ENCODE measurements around the gene GOLGA6L10.
"Not testable (repeated sequence)": the region's sequence is repeated elsewhere in the genome, so short reads cannot be mapped to it uniquely, and the experiment has no call there.

GOLGA6L10 gene

DNA sequence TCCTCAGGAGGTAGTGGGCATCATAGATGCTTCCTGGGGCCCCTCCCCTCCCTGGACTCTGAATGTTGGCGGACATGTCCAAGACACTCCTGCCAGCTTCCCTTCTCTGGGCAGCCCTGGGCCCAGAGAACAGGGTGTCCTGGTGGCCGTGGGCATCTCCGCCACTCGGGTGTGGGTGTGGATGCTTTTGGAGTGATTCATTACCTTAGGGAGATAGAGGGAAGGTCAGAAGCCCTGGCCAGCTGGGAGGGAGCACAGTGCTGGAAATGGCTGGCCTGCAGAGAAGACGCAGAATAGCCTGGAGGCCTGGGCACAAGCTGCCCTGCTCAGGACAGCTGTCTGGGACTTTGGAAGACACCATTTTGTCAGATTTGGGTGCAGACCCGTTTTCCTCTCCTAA is 48.9 kb downstream of the GOLGA6L10 start:
- not testable (repeated sequence) for DNase-seq

DNA sequence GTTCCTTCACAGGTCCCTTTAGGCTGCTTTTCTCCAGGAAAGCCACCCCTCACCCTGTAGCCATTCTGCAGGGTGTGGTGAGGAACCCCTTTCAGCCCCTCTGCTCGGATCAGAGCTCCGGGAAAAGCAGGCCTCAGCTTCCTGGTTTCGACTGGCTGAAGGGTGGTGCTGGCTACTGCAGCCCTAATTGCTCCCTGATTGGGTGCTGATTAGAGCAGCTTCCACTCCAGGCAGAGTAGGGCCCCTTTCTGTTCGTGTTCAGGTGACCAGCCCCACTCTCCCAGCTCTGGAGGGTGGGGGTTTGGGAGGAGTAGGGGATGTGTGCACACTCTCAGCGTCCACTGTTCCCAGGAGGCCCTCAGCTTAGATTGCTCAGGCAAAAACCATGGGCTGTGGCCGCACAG is 49.8 kb downstream of the GOLGA6L10 start:
- not testable (repeated sequence) for DNase-seq

DNA sequence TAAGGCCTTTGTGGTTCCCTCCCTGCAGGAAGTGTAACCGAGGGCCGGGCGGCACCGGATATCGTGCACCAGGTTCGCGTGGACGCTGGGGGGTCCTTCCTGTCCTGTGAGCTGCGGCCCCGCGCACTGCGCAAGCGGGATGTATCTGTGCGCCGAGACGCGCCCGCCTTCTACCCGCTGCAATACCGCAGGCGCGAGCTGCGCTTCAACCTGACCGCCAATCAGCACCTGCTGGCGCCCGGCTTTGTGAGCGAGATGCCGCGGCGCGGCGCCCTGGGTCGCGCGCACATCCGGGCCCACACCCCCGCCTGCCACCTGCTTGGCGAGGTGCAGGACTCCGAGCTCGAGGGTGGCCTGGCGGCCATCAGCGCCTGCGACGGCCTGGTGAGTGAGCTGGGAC is 50.8 kb downstream of the GOLGA6L10 start:
- peak in 13 of 56 donors; percentile 10 to 49 (median 31) for DNase-seq

DNA sequence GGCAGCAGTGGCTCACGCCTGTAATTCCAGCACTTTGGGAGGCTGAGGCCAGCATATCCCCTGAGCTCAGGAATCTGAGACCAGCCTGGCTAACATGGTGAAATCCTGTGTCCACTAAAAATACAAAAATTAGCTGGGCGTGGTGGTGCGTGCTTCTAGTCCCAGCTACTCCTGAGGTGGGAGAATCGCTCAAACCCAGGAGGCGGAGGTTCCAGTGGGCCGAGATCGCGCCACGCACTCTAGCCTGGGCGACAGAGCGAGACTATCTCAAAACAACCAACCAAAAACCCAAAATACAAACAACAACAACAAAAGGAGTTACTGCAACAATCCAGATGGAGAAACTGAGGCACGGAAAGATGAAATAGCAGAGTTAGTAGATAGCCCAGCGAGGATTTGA is 51.2 kb downstream of the GOLGA6L10 start:
- no peak for DNase-seq

DNA sequence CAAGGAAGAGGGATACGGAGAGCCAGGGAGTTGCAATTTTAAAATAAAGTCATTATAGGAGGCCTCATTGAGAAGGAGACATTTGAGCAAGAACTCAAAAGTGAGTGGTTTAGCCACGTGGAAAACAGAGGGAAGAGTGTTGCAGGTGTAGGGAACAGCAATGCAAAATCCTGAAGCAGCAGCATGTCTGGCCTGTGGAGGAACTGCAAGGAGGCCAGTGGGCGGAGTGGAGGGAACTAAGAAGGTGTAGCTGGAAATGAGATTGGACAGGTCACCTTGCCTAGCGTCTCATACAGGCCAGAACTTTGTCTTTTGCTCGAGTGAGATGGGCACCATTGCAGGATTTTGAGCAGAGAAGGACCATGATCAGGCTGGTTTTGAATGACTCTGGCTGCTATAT is 51.7 kb downstream of the GOLGA6L10 start:
- no peak for DNase-seq

DNA sequence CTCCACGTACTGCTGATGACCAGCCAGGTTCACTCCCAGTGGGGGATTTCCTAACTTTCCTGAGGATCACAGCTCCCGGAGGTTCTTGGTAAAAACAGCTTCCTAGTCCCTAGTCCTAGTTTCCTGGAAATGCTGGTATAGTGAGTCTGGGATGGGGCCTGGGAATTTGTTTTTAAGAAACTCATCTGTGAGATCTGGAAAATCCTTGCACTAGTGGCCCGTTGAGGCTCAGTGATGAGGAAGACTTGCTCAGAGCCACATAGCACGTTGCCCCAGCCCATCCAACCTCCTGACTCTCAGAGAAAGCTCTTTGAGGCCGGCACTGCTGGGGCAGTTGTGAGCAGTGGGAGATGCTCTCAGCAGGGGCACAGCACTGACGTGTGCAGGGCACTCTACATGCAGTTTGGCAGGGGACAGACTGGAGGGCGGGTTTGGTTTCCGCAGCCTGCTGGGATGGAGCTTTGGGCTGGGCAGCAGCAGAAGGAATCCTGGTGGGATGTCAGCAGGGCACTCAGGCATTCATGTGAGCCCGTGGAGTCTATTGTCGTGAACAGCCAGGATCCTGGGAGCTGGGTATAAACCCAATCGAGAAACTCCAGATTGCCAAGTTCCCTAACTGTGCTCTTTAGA is 55.1 kb downstream of the GOLGA6L10 start:
- DNase-seq = no peak

DNA sequence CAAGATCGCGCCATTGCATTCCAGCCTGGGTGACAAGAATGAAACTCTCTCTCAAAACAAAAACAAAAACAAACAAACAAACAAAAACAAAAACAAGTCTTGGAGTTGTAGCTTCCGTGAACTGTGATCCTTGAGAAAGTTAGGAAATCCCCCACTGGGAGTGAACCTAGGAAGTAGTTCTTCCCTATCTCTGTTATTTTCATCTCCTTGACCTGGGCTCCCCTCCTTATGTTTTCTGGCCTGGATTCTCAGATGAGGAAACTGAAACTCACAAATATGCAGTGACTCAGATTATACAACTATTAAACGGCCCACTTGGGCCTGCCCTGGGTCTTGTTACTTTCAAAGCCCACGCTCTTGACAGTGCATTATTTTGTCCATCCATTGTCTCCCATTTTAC is 57.0 kb downstream of the GOLGA6L10 start:
- DNase-seq = no peak

Measured in amygdala (tissue), 56 donors.